HUES6 (cell line): Measurements from ENCODE around the gene STARD13.

Experiments used
- H3K27ac ChIP-seq: 2 replicates; pipeline ENCODE4 v1.7.0; 2013; ENCODE audit warnings: low read depth, mild to moderate bottlenecking, low read length, inconsistent platforms
- H3K27me3 ChIP-seq: 2 replicates; pipeline ENCODE4 v1.6.1; 2013; ENCODE audit warnings: low read length; ENCODE audit not compliant: control insufficient read depth, insufficient read depth
- H3K36me3 ChIP-seq: 2 replicates; pipeline ENCODE4 v1.6.1; 2013; ENCODE audit warnings: low read length; ENCODE audit not compliant: control insufficient read depth, insufficient read depth
- H3K4me1 ChIP-seq: 2 replicates; pipeline ENCODE4 v1.6.1; 2013; ENCODE audit warnings: low read length; ENCODE audit not compliant: control insufficient read depth, insufficient read depth
- H3K4me3 ChIP-seq: 2 replicates; pipeline ENCODE4 v1.5.1; 2013; ENCODE audit warnings: low read depth, low read length
- H3K9ac ChIP-seq: one replicate; pipeline ENCODE4 v1.6.1; 2013; ENCODE audit warnings: mild to moderate bottlenecking, low read length
- H3K9me3 ChIP-seq: 2 replicates; pipeline ENCODE4 v1.6.1; 2013; ENCODE audit warnings: low read depth, low read length; ENCODE audit not compliant: control insufficient read depth, insufficient read depth

The STARD13 gene

GRCh38 chr13:33108620-33109019 lies 176.9 kb downstream of the STARD13 start:
- H3K4me1 ChIP-seq: no peaks in the 10 kb centered on the region; the same call in 1 of the 2 replicates

GRCh38 chr13:33107361-33107760 lies 178.2 kb downstream of the STARD13 start:
- Histone ChIP-seq H3K27me3 (no peaks in the 10 kb centered on the region), H3K36me3 (no peaks in the 10 kb centered on the region), H3K9ac (no peak overlapping the region), H3K4me3 (no peak overlapping the region), H3K27ac (no peak overlapping the region), H3K9me3 (no peaks in the 10 kb centered on the region), H3K4me1 (no peaks in the 10 kb centered on the region)

More at GRCh38 chr13:33108620-33109019, 176.9 kb downstream of the STARD13 start:
- H3K9ac ChIP-seq: no peak overlapping the region
- H3K27me3 ChIP-seq: no peaks in the 10 kb centered on the region
- H3K4me3 ChIP-seq: no peak overlapping the region
- H3K27ac ChIP-seq: no peak overlapping the region
- H3K9me3 ChIP-seq: no peaks in the 10 kb centered on the region
- no peaks in the 10 kb centered on the region for H3K36me3 ChIP-seq

GRCh38 chr13:33106656-33107360 lies 178.7 kb downstream of the STARD13 start:
- Histone ChIP-seq H3K4me3 (no peak overlapping the region), H3K4me1 (no peaks in the 10 kb centered on the region), H3K36me3 (no peaks in the 10 kb centered on the region), H3K27ac (no peak overlapping the region), H3K27me3 (no peaks in the 10 kb centered on the region), H3K9me3 (no peaks in the 10 kb centered on the region), H3K9ac (no peak overlapping the region)

GRCh38 chr13:33105387-33106005 lies 180.1 kb downstream of the STARD13 start:
- no peak overlapping the region for H3K9ac ChIP-seq
- H3K4me3 ChIP-seq: no peak overlapping the region
- no peaks in the 10 kb centered on the region for H3K36me3 ChIP-seq
- H3K9me3 ChIP-seq: no peaks in the 10 kb centered on the region
- H3K27me3 ChIP-seq: no peaks in the 10 kb centered on the region
- no peak overlapping the region for H3K27ac ChIP-seq
- no peaks in the 10 kb centered on the region for H3K4me1 ChIP-seq

- no peaks in the 10 kb centered on the region for H3K4me1 ChIP-seq
- H3K36me3 ChIP-seq: no peaks in the 10 kb centered on the region
- H3K27ac ChIP-seq: no peak overlapping the region
- H3K9ac ChIP-seq: no peak overlapping the region
- H3K9me3 ChIP-seq: no peaks in the 10 kb centered on the region
- H3K27me3 ChIP-seq: no peaks in the 10 kb centered on the region
- H3K4me3 ChIP-seq: no peak overlapping the region
These were observed 182.1 kb downstream of the STARD13 start for GRCh38 chr13:33103457-33103856.

- no peaks in the 10 kb centered on the region for H3K36me3 ChIP-seq
- H3K4me3 ChIP-seq: no peak overlapping the region
- no peak overlapping the region for H3K9ac ChIP-seq
- H3K27ac ChIP-seq: no peak overlapping the region
- H3K4me1 ChIP-seq: no peaks in the 10 kb centered on the region
- H3K27me3 ChIP-seq: no peaks in the 10 kb centered on the region
- H3K9me3 ChIP-seq: no peaks in the 10 kb centered on the region
These were observed 183.7 kb downstream of the STARD13 start for GRCh38 chr13:33101835-33102234.

- Histone ChIP-seq H3K4me3 (no peak overlapping the region), H3K9ac (no peak overlapping the region), H3K9me3 (no peaks in the 10 kb centered on the region), H3K36me3 (no peaks in the 10 kb centered on the region), H3K27ac (no peak overlapping the region), H3K4me1 (no peaks in the 10 kb centered on the region), H3K27me3 (no peaks in the 10 kb centered on the region)
These were observed 184.7 kb downstream of the STARD13 start for GRCh38 chr13:33100886-33101285.

GRCh38 chr13:33099860-33100259 lies 185.7 kb downstream of the STARD13 start:
- Histone ChIP-seq H3K4me3 (no peak overlapping the region), H3K36me3 (no peaks in the 10 kb centered on the region), H3K27ac (no peak overlapping the region), H3K27me3 (no peaks in the 10 kb centered on the region), H3K9me3 (no peaks in the 10 kb centered on the region), H3K9ac (no peak overlapping the region), H3K4me1 (no peaks in the 10 kb centered on the region)

GRCh38 chr13:33096886-33097605 lies 188.5 kb downstream of the STARD13 start:
- Histone ChIP-seq H3K4me1 (peaks cover 10% of the 10 kb centered on the region), H3K27ac (no peak overlapping the region), H3K4me3 (no peak overlapping the region), H3K36me3 (no peaks in the 10 kb centered on the region), H3K9me3 (no peaks in the 10 kb centered on the region), H3K9ac (no peak overlapping the region), H3K27me3 (no peaks in the 10 kb centered on the region)

- Histone ChIP-seq H3K4me1 (peaks cover 19% of the 10 kb centered on the region), H3K27ac (no peak overlapping the region), H3K36me3 (no peaks in the 10 kb centered on the region), H3K9me3 (no peaks in the 10 kb centered on the region), H3K4me3 (no peak overlapping the region), H3K9ac (no peak overlapping the region), H3K27me3 (no peaks in the 10 kb centered on the region)
These were observed 193.2 kb downstream of the STARD13 start for GRCh38 chr13:33092073-33092987.
